Breast epithelium (tissue), 3 donors: ENCODE results near the gene KLHL18.

Source experiments
- POLR2A ChIP-seq: fragments of 450-650 bp; IDR thresholded peaks from one replicate; pipeline ENCODE4 v1.6.1; 2016; ENCODE audit warnings: antibody characterized with exemption, mild to moderate bottlenecking, moderate library complexity
- POLR2AphosphoS5 ChIP-seq, 3 donors: sonication (generic); formaldehyde crosslinking; IDR thresholded peaks; one replicate each; pipeline ENCODE4 v1.6.1; 2017; ENCODE audit warnings: antibody characterized with exemption in 3 of 3
- TF ChIP-seq, protein P1 (sequence below), 3 donors: fragments of 450-650 bp; IDR thresholded peaks; one replicate each; pipeline ENCODE4 v1.5.1; 2016 to 2017; ENCODE audit warnings: antibody characterized with exemption in 3 of 3, mild to moderate bottlenecking in 3 of 3, moderate library complexity in 3 of 3

DNA sequence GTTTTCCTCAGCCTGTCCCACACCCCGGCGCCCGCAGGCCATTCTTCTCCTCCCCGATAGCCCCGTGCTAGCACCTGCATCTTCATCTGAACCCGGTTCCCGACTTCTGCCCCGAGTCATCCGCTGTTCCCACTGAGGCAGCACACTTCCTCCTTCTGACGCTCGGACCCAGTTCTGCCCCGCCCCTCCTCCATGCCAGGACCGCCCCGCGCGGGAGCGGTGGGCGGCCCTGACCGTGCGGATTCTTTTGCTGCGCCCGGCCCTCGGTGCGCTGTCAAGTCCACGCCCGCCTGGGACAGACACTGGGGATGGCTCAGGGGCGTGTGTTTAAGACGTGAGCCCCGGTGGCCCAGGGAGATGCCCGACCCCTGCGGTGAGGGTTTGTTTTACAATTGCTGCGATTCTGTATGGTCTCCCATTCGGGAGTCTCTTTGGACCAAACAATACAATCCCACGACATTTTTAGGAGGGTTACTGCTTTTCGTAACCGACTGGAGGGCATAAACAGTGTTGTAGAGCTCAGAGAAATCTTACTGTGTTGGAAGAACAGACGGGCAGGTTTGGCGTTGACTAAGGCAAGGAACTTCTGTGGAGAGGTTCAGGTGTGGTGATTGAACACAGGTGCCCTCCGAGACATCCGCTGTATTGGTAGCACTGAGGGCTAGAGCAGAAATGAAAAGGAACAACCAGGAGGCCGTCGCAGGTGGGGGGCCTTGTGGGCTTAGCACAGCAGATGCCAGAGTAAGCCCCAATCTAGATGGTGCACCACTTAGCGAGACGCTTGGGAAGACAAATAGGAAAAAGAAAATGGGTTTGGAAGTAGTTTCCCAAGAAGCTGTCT, 98.8 kb downstream of the KLHL18 start:
- TF ChIP-seq POLR2AphosphoS5 (IDR thresholded peaks at IDR 0.05) (no peak), POLR2A (no peak)
- TF ChIP-seq, protein P1, sequence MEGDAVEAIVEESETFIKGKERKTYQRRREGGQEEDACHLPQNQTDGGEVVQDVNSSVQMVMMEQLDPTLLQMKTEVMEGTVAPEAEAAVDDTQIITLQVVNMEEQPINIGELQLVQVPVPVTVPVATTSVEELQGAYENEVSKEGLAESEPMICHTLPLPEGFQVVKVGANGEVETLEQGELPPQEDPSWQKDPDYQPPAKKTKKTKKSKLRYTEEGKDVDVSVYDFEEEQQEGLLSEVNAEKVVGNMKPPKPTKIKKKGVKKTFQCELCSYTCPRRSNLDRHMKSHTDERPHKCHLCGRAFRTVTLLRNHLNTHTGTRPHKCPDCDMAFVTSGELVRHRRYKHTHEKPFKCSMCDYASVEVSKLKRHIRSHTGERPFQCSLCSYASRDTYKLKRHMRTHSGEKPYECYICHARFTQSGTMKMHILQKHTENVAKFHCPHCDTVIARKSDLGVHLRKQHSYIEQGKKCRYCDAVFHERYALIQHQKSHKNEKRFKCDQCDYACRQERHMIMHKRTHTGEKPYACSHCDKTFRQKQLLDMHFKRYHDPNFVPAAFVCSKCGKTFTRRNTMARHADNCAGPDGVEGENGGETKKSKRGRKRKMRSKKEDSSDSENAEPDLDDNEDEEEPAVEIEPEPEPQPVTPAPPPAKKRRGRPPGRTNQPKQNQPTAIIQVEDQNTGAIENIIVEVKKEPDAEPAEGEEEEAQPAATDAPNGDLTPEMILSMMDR (IDR thresholded peaks at IDR 0.05): no peak
